HepG2 (cell line): ENCODE results near the gene NECAB2. TPM values are rescaled to one million over a fixed set of nuclear protein-coding genes. Genes with fewer than 3 reads are reported as not detected.

Source experiments
- ATAC-seq: fragments of 200-7000 bp; cut with Tn5 transposase; 3 replicates; pipeline ENCODE4 v1.9.1; 2020; ENCODE audit warnings: mild to moderate bottlenecking, moderate library complexity
- BruUV-seq: library from RNA; stranded (reverse); fragments of 400-500 nt; replicated peaks from 2 replicates; lab custom pipeline; 2021; lab: Mats Ljungman, UMichigan
- CTCF ChIA-PET: fragments of 300-600 bp; formaldehyde crosslinking; extraction: SDS; loops from one replicate; lab custom pipeline; 2021; ENCODE audit warnings: low total read pairs, inconsistent platforms, low intra/inter-chr PET ratio; lab: Yijun Ruan, JAX
- POLR2A ChIA-PET: fragments of 350-600 bp; sonication (Branson Sonifier 250); formaldehyde crosslinking; loops from one replicate; lab custom pipeline; 2020; ENCODE audit warnings: antibody characterized with exemption, inconsistent platforms; lab: Yijun Ruan, JAX
- DNase-seq: peaks from one replicate; pipeline ENCODE4 v3.0.0-alpha.2; 2015; ENCODE audit warnings: low spot score
- FAIRE-seq: peaks from 3 replicates; lab custom pipeline; 2011; peaks lifted over from hg19 to GRCh38; lab: Jason Lieb, UNC
- H2AFZ ChIP-seq: one replicate; pipeline ENCODE4 v1.6.1; 2011; ENCODE audit warnings: low read length, inconsistent platforms
- H3K27ac ChIP-seq: fragments of 300-600 bp; 3 replicates; pipeline ENCODE4 v1.8.0; 2011; ENCODE audit warnings: mixed run types, mild to moderate bottlenecking, mixed read lengths, low read length, inconsistent platforms; ENCODE audit not compliant: insufficient read depth; ENCODE audit errors: extremely low read length
- H3K27me3 ChIP-seq, 2 experiments: fragments of 200-600 bp in 1 of 2; 2 replicates in 1 of 2; 3 replicates in 1 of 2; pipeline versions ENCODE4 v1.6.0 to v1.8.0; 2011; ENCODE audit warnings: low read length in 2 of 2, mild to moderate bottlenecking in 2 of 2, moderate library complexity in 2 of 2, inconsistent platforms in 1 of 2; ENCODE audit not compliant: insufficient read depth in 2 of 2, control insufficient read depth in 1 of 2
- H3K36me3 ChIP-seq, 2 experiments: fragments of 200-600 bp in 1 of 2; replicated peaks in 1 of 2; 2 replicates in 1 of 2; 3 replicates in 1 of 2; pipeline versions ENCODE4 v1.5.1 to v1.8.0; 2011; ENCODE audit warnings: low read length in 2 of 2, inconsistent platforms in 1 of 2; ENCODE audit not compliant: insufficient read depth in 2 of 2, control insufficient read depth in 1 of 2
- H3K4me1 ChIP-seq: 2 replicates; pipeline ENCODE4 v1.5.1; 2012; ENCODE audit warnings: low read length, inconsistent platforms; ENCODE audit not compliant: insufficient read depth
- H3K4me2 ChIP-seq: 2 replicates; pipeline ENCODE4 v1.6.0; 2011; ENCODE audit warnings: low read depth, low read length, inconsistent platforms
- H3K4me3 ChIP-seq, 3 experiments: fragments of 200-600 bp in 1 of 3; sonication (generic), shearing (Covaris generic) in 1 of 3; replicated peaks in 1 of 3; 2 replicates each; pipeline ENCODE4 v1.5.1; 2011 to 2016; ENCODE audit warnings: low read length in 3 of 3, inconsistent platforms in 2 of 3, low read depth in 2 of 3, mild to moderate bottlenecking in 2 of 3, control low read depth in 1 of 3, mixed read lengths in 1 of 3; ENCODE audit not compliant: insufficient read depth in 1 of 3
- H3K79me2 ChIP-seq: one replicate; pipeline ENCODE4 v1.6.1; 2011; ENCODE audit warnings: low read length, inconsistent platforms; ENCODE audit not compliant: insufficient read depth
- H3K9ac ChIP-seq: 2 replicates; pipeline ENCODE4 v1.6.0; 2011; ENCODE audit warnings: mild to moderate bottlenecking, low read depth, low read length, inconsistent platforms; ENCODE audit not compliant: insufficient read depth
- H3K9me3 ChIP-seq: 2 replicates; pipeline ENCODE4 v1.5.1; 2012; ENCODE audit warnings: mild to moderate bottlenecking, low read length
- H4K20me1 ChIP-seq: 2 replicates; pipeline ENCODE4 v1.6.0; 2011; ENCODE audit warnings: inconsistent platforms, mild to moderate bottlenecking, low read length, moderate library complexity; ENCODE audit not compliant: insufficient read depth
- BRCA1 ChIP-seq: sonication (generic); formaldehyde crosslinking; IDR thresholded peaks from 2 replicates; pipeline ENCODE4 v1.4.0; 2020; ENCODE audit warnings: missing genetic modification reagents
- FOXC1 ChIP-seq: sonication (generic); formaldehyde crosslinking; IDR thresholded peaks from 2 replicates; pipeline ENCODE4 v1.8.0; 2022; ENCODE audit warnings: mild to moderate bottlenecking, missing genetic modification reagents, borderline replicate concordance
- HMGXB3 ChIP-seq: sonication (generic); formaldehyde crosslinking; IDR thresholded peaks from 2 replicates; pipeline ENCODE4 v1.4.0; 2020; ENCODE audit warnings: missing genetic modification reagents, borderline replicate concordance
- HOXA7 ChIP-seq: sonication (generic); formaldehyde crosslinking; IDR thresholded peaks from 2 replicates; pipeline ENCODE4 v1.8.1; 2022; ENCODE audit warnings: mild to moderate bottlenecking, missing genetic modification reagents, moderate library complexity
- KLF16 ChIP-seq, 2 experiments: sonication (generic) in 1 of 2; formaldehyde crosslinking in 1 of 2; IDR thresholded peaks; 2 replicates each; pipeline versions ENCODE4 v1.6.1 to v1.8.0; 2016 to 2023; ENCODE audit warnings: missing genetic modification reagents in 2 of 2, missing compliant biosample characterization in 1 of 2
- MIXL1 ChIP-seq: IDR thresholded peaks from 2 replicates; pipeline ENCODE4 v1.6.1; 2016
- NFKBIZ ChIP-seq: IDR thresholded peaks from 2 replicates; pipeline ENCODE4 v1.6.1; 2018; ENCODE audit warnings: missing genetic modification reagents, missing compliant biosample characterization
- SRY ChIP-seq: sonication (generic); formaldehyde crosslinking; IDR thresholded peaks from 2 replicates; pipeline ENCODE4 v1.8.0; 2022; ENCODE audit warnings: mild to moderate bottlenecking, missing genetic modification reagents
- SUZ12 ChIP-seq: fragments of 150-350 bp; IDR thresholded peaks from 2 replicates; pipeline ENCODE4 v1.6.1; 2014; ENCODE audit warnings: low read depth, low read length
- TEAD3 ChIP-seq: optimal IDR thresholded peaks from 2 replicates; pipeline ENCODE3; 2016; ENCODE audit warnings: borderline replicate concordance
- ZFP62 ChIP-seq: sonication (generic); formaldehyde crosslinking; IDR thresholded peaks from 2 replicates; pipeline ENCODE4 v1.4.0; 2020; ENCODE audit warnings: missing genetic modification reagents
- ZFP82 ChIP-seq: sonication (generic); formaldehyde crosslinking; IDR thresholded peaks from 2 replicates; pipeline ENCODE4 v1.5.1; 2020; ENCODE audit warnings: mild to moderate bottlenecking, missing genetic modification reagents, borderline replicate concordance
- ZNF367 ChIP-seq: sonication (generic); formaldehyde crosslinking; IDR thresholded peaks from 2 replicates; pipeline ENCODE4 v1.4.0; 2020; ENCODE audit warnings: missing genetic modification reagents, borderline replicate concordance
- ZNF441 ChIP-seq: sonication (generic); formaldehyde crosslinking; IDR thresholded peaks from 2 replicates; pipeline ENCODE4 v1.7.0; 2021; ENCODE audit warnings: missing genetic modification reagents, borderline replicate concordance
- ZNF546 ChIP-seq: sonication (generic); formaldehyde crosslinking; conservative IDR thresholded peaks from 2 replicates; pipeline ENCODE4 v1.8.1; 2023; ENCODE audit warnings: mild to moderate bottlenecking, missing genetic modification reagents
- ZNF577 ChIP-seq: sonication (generic); formaldehyde crosslinking; IDR thresholded peaks from 2 replicates; pipeline ENCODE4 v1.4.0; 2020; ENCODE audit warnings: mild to moderate bottlenecking, low read depth, missing genetic modification reagents, borderline replicate concordance
- ZNF737 ChIP-seq: sonication (generic); formaldehyde crosslinking; IDR thresholded peaks from 2 replicates; pipeline ENCODE4 v1.5.0; 2020; ENCODE audit warnings: missing genetic modification reagents, mild to moderate bottlenecking, borderline replicate concordance
- ZNF772 ChIP-seq: sonication (generic); formaldehyde crosslinking; IDR thresholded peaks from 2 replicates; pipeline ENCODE4 v1.5.0; 2020; ENCODE audit warnings: mild to moderate bottlenecking, missing genetic modification reagents
- ZNF777 ChIP-seq: sonication (generic); formaldehyde crosslinking; IDR thresholded peaks from 2 replicates; pipeline ENCODE4 v1.4.0; 2020; ENCODE audit warnings: missing genetic modification reagents
- ZNF891 ChIP-seq: sonication (generic); formaldehyde crosslinking; IDR thresholded peaks from 2 replicates; pipeline ENCODE4 v1.5.0; 2020; ENCODE audit warnings: mild to moderate bottlenecking, missing genetic modification reagents
- WGBS: methylation state at CpG from one replicate; pipeline ENCODE4 v1.1.6; 2017; ENCODE audit warnings: low lambda C conversion rate; 5-methylcytosine and 5-hydroxymethylcytosine counted together
- in situ Hi-C: cut with HindIII; loops from 2 replicates; pipeline ENCODE4 v1.10.0; 2017; ENCODE audit warnings: low pct_unique_long_range_greater_than_20kb; ENCODE audit not compliant: extremely low pct_ligation_motif_present
- intact Hi-C: fragments of 100-400 bp; cut with micrococcal nuclease; formaldehyde crosslinking; loops from one replicate; pipeline ENCODE4 v1.10.0; 2022; ENCODE audit not compliant: unreplicated experiment
- polyA plus RNA-seq, 8 experiments: library from polyadenylated mRNA; depleted of rRNA in 3 of 8; stranded (reverse) in 7 of 8; unstranded in 1 of 8; fragments of >200 nt; fragmentation: Illumina TruSeq in 4 of 8; extraction: Trizol in 4 of 8; gene quantifications; 2 replicates each; pipeline versions ENCODE4 v1.2.1 to v1.2.3, GENCODE V29; 2011 to 2016; ENCODE audit warnings: low read depth in 4 of 8, missing spikeins in 1 of 8, mixed read lengths in 1 of 8; ENCODE audit not compliant: insufficient read depth in 1 of 8
- total RNA-seq, 5 experiments: library from RNA; depleted of rRNA; stranded (reverse); fragments of >200 nt; fragmentation: Illumina TruSeq; extraction: Trizol; gene quantifications; 2 replicates each; pipeline ENCODE4 v1.2.3, GENCODE V29; 2016; ENCODE audit warnings: low read depth in 1 of 5
- TF ChIP-seq, protein P1 (sequence below): sonication (generic); formaldehyde crosslinking; conservative IDR thresholded peaks from 2 replicates; pipeline ENCODE4 v1.4.0; 2020; ENCODE audit warnings: missing genetic modification reagents

The NECAB2 gene
- total and polyA plus RNA-seq, 2 of the 13 experiments (the other 11 are each of a cell fraction or from before 2014, with no cell fraction given): 0.21 to 0.49 TPM

- in situ Hi-C loops: no loop called here
- no peak for TF ChIP-seq FOXC1 (CRISPR knock-in tag)
- no peak for TF ChIP-seq HMGXB3
- TF ChIP-seq, protein P1, sequence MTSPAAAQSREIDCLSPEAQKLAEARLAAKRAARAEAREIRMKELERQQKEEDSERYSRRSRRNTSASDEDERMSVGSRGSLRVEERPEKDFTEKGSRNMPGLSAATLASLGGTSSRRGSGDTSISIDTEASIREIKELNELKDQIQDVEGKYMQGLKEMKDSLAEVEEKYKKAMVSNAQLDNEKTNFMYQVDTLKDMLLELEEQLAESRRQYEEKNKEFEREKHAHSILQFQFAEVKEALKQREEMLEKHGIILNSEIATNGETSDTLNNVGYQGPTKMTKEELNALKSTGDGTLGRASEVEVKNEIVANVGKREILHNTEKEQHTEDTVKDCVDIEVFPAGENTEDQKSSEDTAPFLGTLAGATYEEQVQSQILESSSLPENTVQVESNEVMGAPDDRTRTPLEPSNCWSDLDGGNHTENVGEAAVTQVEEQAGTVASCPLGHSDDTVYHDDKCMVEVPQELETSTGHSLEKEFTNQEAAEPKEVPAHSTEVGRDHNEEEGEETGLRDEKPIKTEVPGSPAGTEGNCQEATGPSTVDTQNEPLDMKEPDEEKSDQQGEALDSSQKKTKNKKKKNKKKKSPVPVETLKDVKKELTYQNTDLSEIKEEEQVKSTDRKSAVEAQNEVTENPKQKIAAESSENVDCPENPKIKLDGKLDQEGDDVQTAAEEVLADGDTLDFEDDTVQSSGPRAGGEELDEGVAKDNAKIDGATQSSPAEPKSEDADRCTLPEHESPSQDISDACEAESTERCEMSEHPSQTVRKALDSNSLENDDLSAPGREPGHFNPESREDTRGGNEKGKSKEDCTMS (CRISPR knock-in tag): no peak
- TF ChIP-seq ZNF441 (CRISPR knock-in tag): no peak
- no peak for TF ChIP-seq SUZ12
- no peak for TF ChIP-seq KLF16 (CRISPR knock-in tag; IDR thresholded peaks at IDR 0.05)
- peak; percentile 52 for TF ChIP-seq TEAD3
- TF ChIP-seq ZFP82: no peak
- TF ChIP-seq ZNF777 (CRISPR knock-in tag): no peak
- no peak for TF ChIP-seq SRY (CRISPR knock-in tag)
- TF ChIP-seq MIXL1 (CRISPR knock-in tag): no peak
- TF ChIP-seq ZNF546: no peak
- TF ChIP-seq NFKBIZ (CRISPR knock-in tag): no peak
- TF ChIP-seq ZFP62: no peak
- no peak for TF ChIP-seq ZNF891 (CRISPR knock-in tag)
- TF ChIP-seq ZNF737 (CRISPR knock-in tag): 0 out of 2 replicates have a peak, but pooled peaks have one; percentile 39
- no peak for TF ChIP-seq ZNF772 (CRISPR knock-in tag)
- TF ChIP-seq BRCA1 (CRISPR knock-in tag): no peak
- TF ChIP-seq ZNF367 (CRISPR knock-in tag): no peak
- TF ChIP-seq ZNF577: no peak
- TF ChIP-seq HOXA7 (CRISPR knock-in tag): no peak
These were observed 27.9 kb upstream of the NECAB2 start for GRCh38 chr16:83940119-83940518.

More at GRCh38 chr16:83940119-83940518, 27.9 kb upstream of the NECAB2 start:
- DNase-seq: no peak
- Histone ChIP-seq H3K79me2 (no peaks in the 10 kb centered on the region), H3K4me2 (peak overlapping the region; percentile 39), H3K4me1 (peaks cover 83% of the 10 kb centered on the region), H3K36me3 (no peaks in the 10 kb centered on the region), H3K9me3 (no peaks in the 10 kb centered on the region), H4K20me1 (no peaks in the 10 kb centered on the region), H3K27me3 (peaks cover 6 to 39% of the 10 kb centered on the region in 2 experiments; a peak in 3 of 5 replicates), H3K27ac (no peak overlapping the region), H2AFZ (no peak overlapping the region), H3K9ac (no peak overlapping the region), H3K4me3 (peak overlapping the region in 1 of 3 experiments; percentile 9; a peak in 1 of 6 replicates)
- no peak for ATAC-seq
- CTCF ChIA-PET: no interaction called here
- POLR2A ChIA-PET: interaction anchor here (1.1 kb wide), 1 partner anchor 13 kb away, joined by 3 read pairs; the partner anchor contains the start of gene OSGIN1
- intact Hi-C loops: no loop called here
- WGBS: 43% methylated on average over 11 of the region's 12 CpGs
- FAIRE-seq: no peak
- no TSS peak for BruUV-seq
